T47D (cell line): ENCODE results near the gene PTCRA.

Experiments used
- DNase-seq, 2 experiments: peaks; one replicate each; pipeline versions ENCODE4 v3.0.0 to v3.0.0-alpha.2; 2011 to 2012; ENCODE audit warnings: low read depth in 1 of 2, low spot score in 1 of 2
- JUND ChIP-seq: IDR thresholded peaks from 2 replicates; pipeline ENCODE4 v1.6.1; 2012; ENCODE audit warnings: low read depth
- in situ Hi-C: cut with HindIII; loops from 2 replicates; pipeline ENCODE4 v1.10.0; 2016; ENCODE audit warnings: low sequenced_read_pairs, low pct_unique_long_range_greater_than_20kb

The PTCRA gene

GRCh38 chr6:42911171-42912021, 4.5 kb upstream of the PTCRA start:
- in situ Hi-C loops, result no loop called here
- no peak for TF ChIP-seq JUND

GRCh38 chr6:42914546-42914945, 1.3 kb upstream of the PTCRA start:
- no peak for DNase-seq
- TF ChIP-seq JUND, result no peak
- in situ Hi-C loops, result no loop called here

More at GRCh38 chr6:42911171-42912021, 4.5 kb upstream of the PTCRA start:
- DNase-seq, result no peak

- no peak for DNase-seq
- in situ Hi-C loops, result no loop called here
- no peak for TF ChIP-seq JUND
These were observed 435 bp downstream of the PTCRA start for GRCh38 chr6:42916288-42916687.

- in situ Hi-C loops, result no loop called here
These were observed 5.9 kb downstream of the PTCRA start for GRCh38 chr6:42921801-42922200.

GRCh38 chr6:42923666-42924065, 7.8 kb downstream of the PTCRA start:
- DNase-seq, result no peak
- in situ Hi-C loops, result no loop called here
- no peak for TF ChIP-seq JUND

More at GRCh38 chr6:42921801-42922200, 5.9 kb downstream of the PTCRA start:
- TF ChIP-seq JUND, result no peak
- no peak for DNase-seq

- in situ Hi-C loops, result no loop called here
- TF ChIP-seq JUND, result no peak
- DNase-seq, result no peak
These were observed 9.5 kb downstream of the PTCRA start for GRCh38 chr6:42925248-42925857.

GRCh38 chr6:42928986-42929820, 13.3 kb downstream of the PTCRA start, which contains the start of gene CNPY3:
CNPY3 (plus strand) TSS chr6:42929480; CDS start chr6:42929571, 91 bp downstream.
- no peak for TF ChIP-seq JUND
- DNase-seq, result peak; percentile 90 to 95
- in situ Hi-C loops, result no loop called here

- no peak for DNase-seq
- in situ Hi-C loops, result no loop called here
- TF ChIP-seq JUND, result no peak
These were observed 14.0 kb downstream of the PTCRA start for GRCh38 chr6:42929821-42930360.

GRCh38 chr6:42932412-42932811, 16.6 kb downstream of the PTCRA start:
- no peak for TF ChIP-seq JUND
- no peak for DNase-seq
- in situ Hi-C loops, result no loop called here

- in situ Hi-C loops, result no loop called here
- DNase-seq, result no peak
- no peak for TF ChIP-seq JUND
These were observed 17.4 kb downstream of the PTCRA start for GRCh38 chr6:42933205-42933604.

- no peak for TF ChIP-seq JUND
- in situ Hi-C loops, result no loop called here
- DNase-seq, result no peak
These were observed 19.5 kb downstream of the PTCRA start for GRCh38 chr6:42935322-42935721.

- DNase-seq, result no peak
- no peak for TF ChIP-seq JUND
- in situ Hi-C loops, result no loop called here
These were observed 20.5 kb downstream of the PTCRA start for GRCh38 chr6:42936398-42936797.
